ENCODE results near the gene IRF1. TPM values are rescaled to one million over a fixed set of nuclear protein-coding genes. Genes with fewer than 3 reads are reported as not detected.

The IRF1 gene
- 5.2 TPM for total RNA-seq

- Histone ChIP-seq H3K27ac (ENCODE audit: low read depth, low read length) (peak within 1 kb of the TSS; percentile 96), H3K36me3 (ENCODE audit: control insufficient read depth in 3 of 3, insufficient read depth in 3 of 3, low read length in 3 of 3) (peaks cover 26 to 33% (median 26%) of the 10 kb centered on the region in 3 donors), H3K9ac (ENCODE audit: low read depth in 1 of 3, low read length in 3 of 3) (peak within 1 kb of the TSS; percentile 75 to 93 (median 90)), H3K9me3 (ENCODE audit: control insufficient read depth in 3 of 3, low read length in 3 of 3) (no peaks in the 10 kb centered on the region), H3K27me3 (ENCODE audit: control insufficient read depth in 3 of 3, insufficient read depth in 3 of 3, low read length in 3 of 3) (no peaks in the 10 kb centered on the region), H3K4me1 (ENCODE audit: control insufficient read depth in 3 of 3, insufficient read depth in 3 of 3, low read length in 3 of 3) (peaks cover 55 to 64% (median 56%) of the 10 kb centered on the region in 3 donors), H3K4me3 (ENCODE audit: low read length in 3 of 3) (peak within 1 kb of the TSS; percentile 73 to 88 (median 88))
These were observed at the start of gene IRF1 for GRCh38 chr5:132490484-132491367. Gene IRF1 (minus strand): TSS chr5:132490773. CDS start chr5:132489478, 1,295 bp downstream.

- Histone ChIP-seq H3K27me3 (ENCODE audit: control insufficient read depth in 3 of 3, insufficient read depth in 3 of 3, low read length in 3 of 3) (no peaks in the 10 kb centered on the region), H3K9ac (ENCODE audit: low read depth in 1 of 3, low read length in 3 of 3) (no peak overlapping the region), H3K9me3 (ENCODE audit: control insufficient read depth in 3 of 3, low read length in 3 of 3) (no peaks in the 10 kb centered on the region), H3K4me3 (ENCODE audit: low read length in 3 of 3) (no peak overlapping the region), H3K4me1 (ENCODE audit: control insufficient read depth in 3 of 3, insufficient read depth in 3 of 3, low read length in 3 of 3) (no peaks in the 10 kb centered on the region), H3K36me3 (ENCODE audit: control insufficient read depth in 3 of 3, insufficient read depth in 3 of 3, low read length in 3 of 3) (no peaks in the 10 kb centered on the region), H3K27ac (ENCODE audit: low read depth, low read length) (no peak overlapping the region)
These were observed 49.6 kb upstream of the IRF1 start for GRCh38 chr5:132540149-132540548.

- Histone ChIP-seq H3K9ac (ENCODE audit: low read depth in 1 of 3, low read length in 3 of 3) (no peak overlapping the region), H3K4me3 (ENCODE audit: low read length in 3 of 3) (no peak overlapping the region), H3K36me3 (ENCODE audit: control insufficient read depth in 3 of 3, insufficient read depth in 3 of 3, low read length in 3 of 3) (no peaks in the 10 kb centered on the region), H3K4me1 (ENCODE audit: control insufficient read depth in 3 of 3, insufficient read depth in 3 of 3, low read length in 3 of 3) (no peaks in the 10 kb centered on the region), H3K9me3 (ENCODE audit: control insufficient read depth in 3 of 3, low read length in 3 of 3) (no peaks in the 10 kb centered on the region), H3K27ac (ENCODE audit: low read depth, low read length) (no peak overlapping the region), H3K27me3 (ENCODE audit: control insufficient read depth in 3 of 3, insufficient read depth in 3 of 3, low read length in 3 of 3) (no peaks in the 10 kb centered on the region)
These were observed 49.1 kb upstream of the IRF1 start for GRCh38 chr5:132539716-132540115.

DNA sequence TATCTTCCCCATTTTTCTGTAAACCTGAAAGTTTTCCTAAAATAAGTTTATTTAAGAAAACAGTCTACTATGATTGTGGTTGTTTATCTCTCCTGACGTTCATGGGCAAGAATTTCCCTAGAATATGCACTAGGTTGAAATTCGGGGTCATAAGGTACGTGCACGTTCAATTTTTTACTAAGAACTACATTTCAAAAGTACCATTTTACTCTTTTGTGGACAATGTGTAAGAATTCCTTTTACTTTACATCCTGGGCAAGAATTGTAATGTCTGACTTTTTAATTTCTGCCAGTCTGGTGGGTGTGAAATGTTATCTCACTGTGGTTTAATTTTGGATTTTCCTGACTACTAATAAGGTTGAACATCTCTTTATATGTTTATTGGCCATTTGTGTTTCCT, 40.4 kb upstream of the IRF1 start:
- Histone ChIP-seq H3K9ac (ENCODE audit: low read depth in 1 of 3, low read length in 3 of 3) (no peak overlapping the region), H3K27ac (ENCODE audit: low read depth, low read length) (no peak overlapping the region), H3K27me3 (ENCODE audit: control insufficient read depth in 3 of 3, insufficient read depth in 3 of 3, low read length in 3 of 3) (no peaks in the 10 kb centered on the region), H3K4me1 (ENCODE audit: control insufficient read depth in 3 of 3, insufficient read depth in 3 of 3, low read length in 3 of 3) (no peaks in the 10 kb centered on the region), H3K9me3 (ENCODE audit: control insufficient read depth in 3 of 3, low read length in 3 of 3) (no peaks in the 10 kb centered on the region), H3K36me3 (ENCODE audit: control insufficient read depth in 3 of 3, insufficient read depth in 3 of 3, low read length in 3 of 3) (no peaks in the 10 kb centered on the region), H3K4me3 (ENCODE audit: low read length in 3 of 3) (no peak overlapping the region)

DNA sequence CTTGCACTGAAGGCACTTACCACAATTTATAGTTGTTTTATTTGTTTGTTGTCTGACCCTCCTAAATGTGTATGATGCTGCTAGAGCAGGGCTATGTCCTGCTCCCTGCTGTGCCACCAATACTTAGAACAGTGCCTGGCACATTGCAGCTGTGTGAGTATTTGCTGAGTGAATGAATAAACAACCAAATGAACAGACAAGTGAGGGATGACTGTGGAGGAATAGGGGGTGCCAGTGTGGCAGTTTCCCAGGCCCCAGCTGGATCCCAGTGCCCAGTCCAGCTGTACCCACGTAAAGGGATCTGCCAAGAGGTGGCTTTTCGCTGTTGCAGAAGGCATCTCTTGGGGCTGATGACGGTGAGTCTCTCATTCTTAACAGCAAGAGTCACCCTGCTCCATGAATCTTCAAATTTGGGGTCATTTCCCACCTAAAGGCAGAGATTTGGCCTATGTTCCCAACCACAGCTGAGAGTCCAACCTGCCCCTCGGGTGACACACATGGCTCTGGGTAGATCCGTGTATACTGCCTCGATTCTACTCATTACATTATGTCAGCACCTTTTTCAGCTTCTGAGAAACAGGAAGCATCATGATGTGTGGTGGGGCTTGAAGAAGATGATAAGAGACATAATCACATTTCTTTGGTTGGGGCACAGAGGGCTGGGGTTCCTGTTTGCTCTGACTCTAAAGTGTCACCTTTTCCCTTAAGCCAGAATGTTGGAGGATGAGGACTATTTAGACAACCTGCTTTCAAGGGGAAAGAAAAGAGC, 38.5 kb upstream of the IRF1 start:
- Histone ChIP-seq H3K27me3 (ENCODE audit: control insufficient read depth in 3 of 3, insufficient read depth in 3 of 3, low read length in 3 of 3) (no peaks in the 10 kb centered on the region), H3K9me3 (ENCODE audit: control insufficient read depth in 3 of 3, low read length in 3 of 3) (no peaks in the 10 kb centered on the region), H3K9ac (ENCODE audit: low read depth in 1 of 3, low read length in 3 of 3) (no peak overlapping the region), H3K27ac (ENCODE audit: low read depth, low read length) (no peak overlapping the region), H3K4me1 (ENCODE audit: control insufficient read depth in 3 of 3, insufficient read depth in 3 of 3, low read length in 3 of 3) (no peaks in the 10 kb centered on the region), H3K4me3 (ENCODE audit: low read length in 3 of 3) (no peak overlapping the region), H3K36me3 (ENCODE audit: control insufficient read depth in 3 of 3, insufficient read depth in 3 of 3, low read length in 3 of 3) (no peaks in the 10 kb centered on the region)

DNA sequence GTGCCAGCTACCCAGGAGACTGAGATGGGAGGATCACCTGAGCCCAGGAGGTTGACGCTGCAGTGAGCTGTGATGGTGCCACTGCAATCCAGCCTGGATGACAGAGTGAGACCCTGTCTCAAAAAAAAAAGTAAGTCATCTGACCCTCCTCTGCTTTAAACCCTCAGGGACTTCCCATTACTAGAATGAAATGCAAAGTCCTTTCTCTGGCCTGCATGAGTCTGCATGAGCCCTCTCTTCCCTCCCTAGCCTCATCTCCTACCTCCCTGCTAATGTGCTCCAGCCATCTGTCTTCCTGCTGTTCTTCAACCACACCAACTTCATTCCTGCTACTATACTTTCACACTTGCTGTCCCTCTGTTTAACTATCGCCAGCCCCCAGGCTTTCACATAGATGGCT, 37.4 kb upstream of the IRF1 start:
- Histone ChIP-seq H3K4me3 (ENCODE audit: low read length in 3 of 3) (no peak overlapping the region), H3K27ac (ENCODE audit: low read depth, low read length) (no peak overlapping the region), H3K36me3 (ENCODE audit: control insufficient read depth in 3 of 3, insufficient read depth in 3 of 3, low read length in 3 of 3) (no peaks in the 10 kb centered on the region), H3K9ac (ENCODE audit: low read depth in 1 of 3, low read length in 3 of 3) (no peak overlapping the region), H3K4me1 (ENCODE audit: control insufficient read depth in 3 of 3, insufficient read depth in 3 of 3, low read length in 3 of 3) (no peaks in the 10 kb centered on the region), H3K9me3 (ENCODE audit: control insufficient read depth in 3 of 3, low read length in 3 of 3) (no peaks in the 10 kb centered on the region), H3K27me3 (ENCODE audit: control insufficient read depth in 3 of 3, insufficient read depth in 3 of 3, low read length in 3 of 3) (no peaks in the 10 kb centered on the region)

- Histone ChIP-seq H3K27ac (ENCODE audit: low read depth, low read length) (no peak overlapping the region), H3K9me3 (ENCODE audit: control insufficient read depth in 3 of 3, low read length in 3 of 3) (no peaks in the 10 kb centered on the region), H3K4me3 (ENCODE audit: low read length in 3 of 3) (no peak overlapping the region), H3K27me3 (ENCODE audit: control insufficient read depth in 3 of 3, insufficient read depth in 3 of 3, low read length in 3 of 3) (no peaks in the 10 kb centered on the region), H3K4me1 (ENCODE audit: control insufficient read depth in 3 of 3, insufficient read depth in 3 of 3, low read length in 3 of 3) (no peaks in the 10 kb centered on the region), H3K9ac (ENCODE audit: low read depth in 1 of 3, low read length in 3 of 3) (no peak overlapping the region), H3K36me3 (ENCODE audit: control insufficient read depth in 3 of 3, insufficient read depth in 3 of 3, low read length in 3 of 3) (no peaks in the 10 kb centered on the region)
These were observed 36.5 kb upstream of the IRF1 start for GRCh38 chr5:132526974-132527564.

DNA sequence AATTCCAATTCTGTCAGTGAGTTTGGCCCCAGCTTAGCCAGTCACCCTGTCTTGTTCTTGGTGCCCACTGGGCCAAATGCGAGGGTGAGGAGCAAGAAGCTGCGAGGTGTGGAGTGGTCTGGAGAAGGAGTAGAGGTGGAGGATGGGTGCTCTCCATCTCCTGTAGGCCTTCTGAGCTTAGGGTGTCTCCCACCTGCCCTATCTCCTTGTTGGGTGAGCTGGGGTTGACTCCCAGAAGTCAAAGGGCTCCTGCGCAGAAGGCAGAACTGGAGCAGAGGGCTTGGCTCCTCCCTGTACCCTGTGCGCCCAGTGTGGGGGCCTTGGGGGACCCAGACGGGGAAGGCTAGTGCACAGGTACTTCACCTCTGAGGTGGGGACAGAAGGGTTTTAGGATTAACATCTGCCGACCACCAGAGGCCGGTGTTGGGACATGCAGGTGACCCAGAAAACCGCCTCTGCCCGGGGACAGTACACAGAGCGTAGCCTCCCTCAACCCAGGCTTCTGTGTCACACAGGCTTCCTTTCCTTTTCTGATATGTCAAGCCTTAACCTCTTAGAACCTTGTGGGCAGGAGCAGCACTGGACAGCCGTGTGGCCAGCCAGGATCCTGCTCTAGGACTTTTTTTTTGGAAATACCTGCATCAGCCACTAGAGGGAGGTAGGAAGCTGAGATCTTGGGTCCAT, 35.9 kb upstream of the IRF1 start:
- H3K27ac ChIP-seq (ENCODE audit: low read depth, low read length) = no peak overlapping the region
- no peaks in the 10 kb centered on the region for H3K27me3 ChIP-seq (ENCODE audit: control insufficient read depth in 3 of 3, insufficient read depth in 3 of 3, low read length in 3 of 3)
- H3K9me3 ChIP-seq (ENCODE audit: control insufficient read depth in 3 of 3, low read length in 3 of 3) = no peaks in the 10 kb centered on the region
- no peak overlapping the region for H3K4me3 ChIP-seq (ENCODE audit: low read length in 3 of 3)
- H3K4me1 ChIP-seq (ENCODE audit: control insufficient read depth in 3 of 3, insufficient read depth in 3 of 3, low read length in 3 of 3) = no peaks in the 10 kb centered on the region
- no peak overlapping the region for H3K9ac ChIP-seq (ENCODE audit: low read depth in 1 of 3, low read length in 3 of 3)
- H3K36me3 ChIP-seq (ENCODE audit: control insufficient read depth in 3 of 3, insufficient read depth in 3 of 3, low read length in 3 of 3) = no peaks in the 10 kb centered on the region

DNA sequence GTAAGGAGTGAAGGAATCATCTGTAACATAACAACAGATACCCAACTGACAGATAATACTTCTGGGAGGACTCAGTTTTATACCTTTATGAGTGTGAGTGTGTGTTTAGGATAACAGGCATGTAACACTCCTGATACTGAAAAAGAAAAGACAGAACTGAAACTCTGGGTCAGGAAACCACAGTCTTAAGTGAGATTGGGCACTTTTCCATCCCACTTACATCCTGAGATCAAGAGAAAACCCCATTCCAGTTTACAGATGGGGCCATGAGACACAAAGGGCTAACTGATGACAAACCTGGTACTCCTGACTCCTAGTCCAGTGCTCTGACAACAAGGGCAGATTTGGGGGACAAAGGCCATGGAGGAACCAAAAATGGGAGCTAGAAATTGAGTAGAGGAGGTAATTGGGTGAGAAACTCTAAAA, 34.7 kb upstream of the IRF1 start:
- Histone ChIP-seq H3K9ac (ENCODE audit: low read depth in 1 of 3, low read length in 3 of 3) (no peak overlapping the region), H3K9me3 (ENCODE audit: control insufficient read depth in 3 of 3, low read length in 3 of 3) (no peaks in the 10 kb centered on the region), H3K27ac (ENCODE audit: low read depth, low read length) (no peak overlapping the region), H3K27me3 (ENCODE audit: control insufficient read depth in 3 of 3, insufficient read depth in 3 of 3, low read length in 3 of 3) (no peaks in the 10 kb centered on the region), H3K4me3 (ENCODE audit: low read length in 3 of 3) (no peak overlapping the region), H3K4me1 (ENCODE audit: control insufficient read depth in 3 of 3, insufficient read depth in 3 of 3, low read length in 3 of 3) (no peaks in the 10 kb centered on the region), H3K36me3 (ENCODE audit: control insufficient read depth in 3 of 3, insufficient read depth in 3 of 3, low read length in 3 of 3) (no peaks in the 10 kb centered on the region)

All from skeletal muscle tissue (tissue), 4 donors.